Left lung (tissue), 10 donors: ENCODE measurements around the gene NSL1. TPM values are rescaled to one million over a fixed set of nuclear protein-coding genes. Genes with fewer than 3 reads are reported as not detected.

Experiments
- ATAC-seq: fragments of 200-7000 bp; cut with Tn5 transposase; one replicate; pipeline ENCODE4 v1.9.1; 2020; ENCODE audit warnings: moderate library complexity
- DNase-seq, 4 donors: peaks; one replicate each; pipeline ENCODE4 v3.0.0-alpha.2; 2013 to 2020
- H3K27ac ChIP-seq, 2 donors: fragments of 200-600 bp; sonication (generic) in 1 of 2; one replicate each; pipeline versions ENCODE4 v1.5.0 to v1.8.0; 2020 to 2021
- H3K27me3 ChIP-seq, 2 donors: fragments of 200-600 bp; sonication (generic) in 1 of 2; one replicate each; pipeline versions ENCODE4 v1.5.0 to v1.8.0; 2020 to 2021
- H3K36me3 ChIP-seq, 2 donors: fragments of 200-600 bp; sonication (generic) in 1 of 2; one replicate each; pipeline versions ENCODE4 v1.5.0 to v1.8.0; 2020 to 2021
- H3K4me1 ChIP-seq, 2 donors: fragments of 200-600 bp; one replicate each; pipeline ENCODE4 v1.8.0; 2021
- H3K4me3 ChIP-seq, 2 donors: fragments of 200-600 bp; sonication (generic) in 1 of 2; one replicate each; pipeline versions ENCODE4 v1.5.0 to v1.8.0; 2020 to 2021; ENCODE audit warnings: mild to moderate bottlenecking in 1 of 2
- H3K9me3 ChIP-seq, 2 donors: fragments of 200-600 bp; sonication (generic) in 1 of 2; one replicate each; pipeline versions ENCODE4 v1.5.0 to v1.8.0; 2020 to 2021
- intact Hi-C, 2 donors: fragments of 100-400 bp; cut with DNase I; formaldehyde crosslinking; loops; one replicate each; pipeline versions ENCODE4 v1.11.2 to v1.14.2; 2022
- polyA plus RNA-seq, 6 donors: library from polyadenylated mRNA; unstranded; fragments of 120-200 nt; gene quantifications; one replicate each; pipeline ENCODE4 v1.2.1, GENCODE V29; 2013; ENCODE audit not compliant: insufficient read length in 6 of 6
- total RNA-seq, 2 donors: library from RNA; stranded (reverse); fragmentation: NEBNext Ultra II Directional; extraction: Animal tissue kit (Norgen Biotek cat#: 25700); gene quantifications; one replicate each; pipeline ENCODE4 v1.2.1, GENCODE V29; 2021
- TF ChIP-seq, protein P1 (sequence below), 2 donors: fragments of 200-600 bp; sonication (generic) in 1 of 2; IDR thresholded peaks; one replicate each; pipeline versions ENCODE4 v1.5.0 to v1.8.0; 2021; ENCODE audit warnings: antibody characterized with exemption in 2 of 2
- donor health status: DM: no; HTN: yes; CAD: no.
- donor health status: DM: no; HTN: no; CAD: no.

The NSL1 gene
- total and polyA plus RNA-seq, 8 donors: 31.1 to 43.7 (median 41.3) TPM

DNA sequence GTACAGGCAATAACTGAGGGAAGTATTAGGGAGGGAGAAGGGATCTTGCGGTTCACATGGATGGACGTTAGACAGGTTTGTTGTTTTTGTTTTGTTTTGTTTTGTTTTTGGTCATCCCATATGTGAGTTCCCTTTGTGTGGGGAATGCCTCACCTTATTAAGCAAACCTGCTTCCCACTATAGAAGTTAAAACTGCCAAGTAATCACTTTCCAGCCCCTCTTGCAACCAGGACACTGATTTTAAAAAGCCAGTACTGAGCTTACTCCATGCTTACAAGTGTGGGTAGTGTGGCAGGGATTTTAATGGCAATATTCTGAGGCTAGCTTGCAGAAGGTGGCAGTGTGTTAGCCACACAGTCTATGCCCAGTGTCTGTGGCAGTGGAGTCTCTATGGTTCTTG, 29.4 kb upstream of the NSL1 start:
- H3K36me3 ChIP-seq: no peaks in the 10 kb centered on the region
- no peak overlapping the region for H3K27ac ChIP-seq
- intact Hi-C loops: no loop called here
- peaks cover 0 to 18% of the 10 kb centered on the region in 2 donors for H3K9me3 ChIP-seq
- H3K4me1 ChIP-seq: peaks cover 0 to 19% of the 10 kb centered on the region in 2 donors
- H3K27me3 ChIP-seq: no peaks in the 10 kb centered on the region
- TF ChIP-seq, protein P1, sequence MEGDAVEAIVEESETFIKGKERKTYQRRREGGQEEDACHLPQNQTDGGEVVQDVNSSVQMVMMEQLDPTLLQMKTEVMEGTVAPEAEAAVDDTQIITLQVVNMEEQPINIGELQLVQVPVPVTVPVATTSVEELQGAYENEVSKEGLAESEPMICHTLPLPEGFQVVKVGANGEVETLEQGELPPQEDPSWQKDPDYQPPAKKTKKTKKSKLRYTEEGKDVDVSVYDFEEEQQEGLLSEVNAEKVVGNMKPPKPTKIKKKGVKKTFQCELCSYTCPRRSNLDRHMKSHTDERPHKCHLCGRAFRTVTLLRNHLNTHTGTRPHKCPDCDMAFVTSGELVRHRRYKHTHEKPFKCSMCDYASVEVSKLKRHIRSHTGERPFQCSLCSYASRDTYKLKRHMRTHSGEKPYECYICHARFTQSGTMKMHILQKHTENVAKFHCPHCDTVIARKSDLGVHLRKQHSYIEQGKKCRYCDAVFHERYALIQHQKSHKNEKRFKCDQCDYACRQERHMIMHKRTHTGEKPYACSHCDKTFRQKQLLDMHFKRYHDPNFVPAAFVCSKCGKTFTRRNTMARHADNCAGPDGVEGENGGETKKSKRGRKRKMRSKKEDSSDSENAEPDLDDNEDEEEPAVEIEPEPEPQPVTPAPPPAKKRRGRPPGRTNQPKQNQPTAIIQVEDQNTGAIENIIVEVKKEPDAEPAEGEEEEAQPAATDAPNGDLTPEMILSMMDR (IDR thresholded peaks at IDR 0.05): no peak
- H3K4me3 ChIP-seq: no peak overlapping the region
- no peak for DNase-seq
- no peak for ATAC-seq

DNA sequence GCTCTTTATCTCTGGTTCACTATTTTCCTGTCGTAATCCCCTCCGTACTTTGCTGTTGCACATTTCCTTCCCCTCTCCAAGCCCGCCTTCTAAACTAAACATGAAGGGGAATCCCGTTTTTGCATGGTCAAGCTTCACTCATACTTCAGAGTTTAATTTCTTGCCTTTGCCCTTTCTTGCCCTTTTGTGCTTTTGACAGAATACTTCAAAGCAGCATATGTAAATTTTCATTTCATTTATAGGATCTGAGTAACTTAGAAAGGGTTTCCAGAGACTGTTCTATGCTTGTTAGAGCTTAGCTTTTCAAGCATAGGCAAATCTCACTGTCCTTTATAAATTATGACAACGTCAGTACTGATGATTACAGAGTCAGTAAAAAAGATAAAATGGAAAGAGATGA, 28.1 kb upstream of the NSL1 start:
- peak; percentile 54 for ATAC-seq
- no peak overlapping the region for H3K4me3 ChIP-seq
- H3K27ac ChIP-seq: peak overlapping the region in 1 of 2 donors; percentile 66
- intact Hi-C loops: no loop called here
- no peaks in the 10 kb centered on the region for H3K36me3 ChIP-seq
- no peaks in the 10 kb centered on the region for H3K27me3 ChIP-seq
- H3K4me1 ChIP-seq: peaks cover 0 to 19% of the 10 kb centered on the region in 2 donors
- DNase-seq: peak in 1 of 4 donors; percentile 13
- TF ChIP-seq, protein P1 (IDR thresholded peaks at IDR 0.05): no peak
- H3K9me3 ChIP-seq: peaks cover 0 to 5% of the 10 kb centered on the region in 2 donors

DNA sequence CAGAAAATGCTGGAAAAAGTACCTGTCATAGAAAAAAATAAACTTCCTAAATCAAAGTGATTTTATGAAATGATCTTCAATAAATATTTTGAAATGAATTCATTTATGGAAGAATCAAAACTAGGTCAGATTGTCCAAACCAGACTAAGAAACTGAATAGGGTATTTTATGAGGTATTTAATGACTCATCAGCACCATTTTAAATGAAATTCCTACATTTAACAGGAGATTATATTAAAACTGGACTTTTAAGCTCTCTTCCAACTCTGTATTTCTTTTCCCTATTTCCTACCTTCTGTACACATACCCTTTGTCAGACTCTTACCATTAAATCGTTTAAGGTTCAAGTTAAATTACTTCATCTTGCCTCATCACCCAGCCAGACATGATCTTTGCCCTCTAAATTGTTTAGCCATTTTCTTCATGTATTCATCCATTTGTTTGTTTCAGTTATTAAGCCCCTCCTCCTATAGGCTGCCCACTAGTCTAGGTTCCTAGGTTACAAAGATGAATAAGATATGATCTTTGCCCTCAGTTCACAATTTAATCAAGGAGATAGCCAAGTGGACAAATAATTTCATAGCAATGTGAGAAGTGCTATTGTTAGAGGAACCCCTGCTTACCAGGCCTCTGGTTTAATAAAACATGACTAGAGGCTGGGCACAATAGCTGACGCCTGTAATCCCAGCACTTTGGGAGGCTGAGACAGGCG, 25.1 kb upstream of the NSL1 start:
- H3K27me3 ChIP-seq: no peaks in the 10 kb centered on the region

DNA sequence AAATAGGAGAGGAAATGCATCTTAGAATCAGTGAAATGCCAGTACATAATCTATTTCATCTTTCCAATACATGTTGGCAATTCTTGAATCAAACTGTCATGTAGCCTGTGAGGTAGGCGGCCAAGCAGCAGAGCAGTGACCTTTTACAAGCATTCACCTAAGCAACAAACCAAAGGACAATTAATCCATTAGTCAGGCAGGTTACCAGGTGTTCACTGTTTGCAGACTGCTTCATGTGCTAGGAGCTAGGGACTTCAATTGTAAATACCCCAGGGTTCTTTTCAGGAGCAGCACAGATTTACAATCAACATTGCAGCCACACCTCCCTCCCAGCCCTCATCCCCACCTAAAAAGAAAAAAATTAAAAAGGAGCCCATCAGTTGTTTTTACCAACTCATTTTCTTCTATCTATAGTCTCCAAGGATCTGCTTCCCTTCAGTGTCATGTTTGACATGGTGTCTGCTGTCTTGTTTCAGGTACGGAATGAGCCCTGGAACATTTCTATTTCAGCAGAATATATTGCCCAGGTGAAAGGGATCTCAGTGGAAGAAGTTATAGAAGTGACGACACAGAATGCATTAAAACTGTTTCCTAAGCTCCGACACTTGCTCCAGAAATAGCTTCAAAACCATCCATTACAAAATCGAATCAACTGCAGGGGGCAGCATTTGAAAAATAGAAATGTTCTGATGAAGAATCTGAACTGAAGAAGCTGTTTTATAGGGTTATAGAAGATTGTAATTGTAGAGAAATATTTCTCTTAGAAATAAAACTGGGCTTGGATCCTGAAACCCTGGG, 23.2 kb upstream of the NSL1 start:
- TF ChIP-seq, protein P1 (IDR thresholded peaks at IDR 0.05): peak; percentile 13 to 19
- Histone ChIP-seq H3K27me3 (no peaks in the 10 kb centered on the region), H3K9me3 (no peaks in the 10 kb centered on the region), H3K36me3 (peaks cover 0 to 12% of the 10 kb centered on the region in 2 donors), H3K4me3 (no peak overlapping the region), H3K27ac (no peak overlapping the region), H3K4me1 (peaks cover 0 to 11% of the 10 kb centered on the region in 2 donors)
- DNase-seq (peak in 1 of 4 donors; percentile 32), ATAC-seq (no peak)
- intact Hi-C loops: no loop called here

More for the DNA sequence above, 25.1 kb upstream of the NSL1 start:
- no peak for ATAC-seq
- H3K4me1 ChIP-seq: peaks cover 0 to 19% of the 10 kb centered on the region in 2 donors
- TF ChIP-seq, protein P1 (IDR thresholded peaks at IDR 0.05): no peak
- no peak overlapping the region for H3K27ac ChIP-seq
- H3K36me3 ChIP-seq: peaks cover 0 to 12% of the 10 kb centered on the region in 2 donors
- no peak for DNase-seq
- no peaks in the 10 kb centered on the region for H3K9me3 ChIP-seq
- no peak overlapping the region for H3K4me3 ChIP-seq
- intact Hi-C loops: no loop called here

DNA sequence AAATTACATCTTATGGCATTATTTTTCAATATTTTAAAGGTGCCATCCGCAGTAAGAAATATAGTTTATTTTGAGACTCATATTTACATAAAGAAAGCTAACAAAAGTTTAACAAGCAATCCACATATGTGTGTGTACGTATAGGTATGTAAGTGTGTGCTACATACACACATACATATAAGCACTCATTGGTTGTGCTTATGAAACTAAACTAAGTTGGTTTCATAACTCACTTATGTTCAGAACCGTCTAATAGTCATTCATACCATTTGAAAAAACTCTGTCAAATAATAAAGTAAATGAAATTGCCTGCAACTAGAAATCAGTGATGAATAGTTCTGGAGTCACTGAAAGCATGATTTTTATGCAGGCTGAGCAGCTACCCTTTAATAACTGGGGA, 14.2 kb upstream of the NSL1 start:
- no peak for DNase-seq
- intact Hi-C loops: no loop called here
- ATAC-seq: no peak
- TF ChIP-seq, protein P1 (IDR thresholded peaks at IDR 0.05): no peak
- H3K27me3 ChIP-seq: no peaks in the 10 kb centered on the region
- H3K27ac ChIP-seq: no peak overlapping the region
- H3K36me3 ChIP-seq: peaks cover 0 to 57% of the 10 kb centered on the region in 2 donors
- H3K9me3 ChIP-seq: no peaks in the 10 kb centered on the region
- no peak overlapping the region for H3K4me3 ChIP-seq
- H3K4me1 ChIP-seq: no peaks in the 10 kb centered on the region
